MM.1S (cell line): Measurements from ENCODE around the gene LMCD1.

Source experiments
- CTCF ChIP-seq: fragments of 300-600 bp; sonication (generic); IDR thresholded peaks from 2 replicates; pipeline ENCODE4 v1.5.1; 2016; ENCODE audit warnings: antibody characterized with exemption, low read length, mixed read lengths
- EZH2 ChIP-seq: fragments of 300-600 bp; sonication (generic); optimal IDR thresholded peaks from 2 replicates; pipeline ENCODE3; 2017; ENCODE audit warnings: low read depth, mild to moderate bottlenecking, antibody characterized with exemption, low read length, mixed read lengths

GRCh38 chr3:8490079-8490552 is 11.5 kb upstream of the LMCD1 start:
- TF ChIP-seq CTCF (no peak), EZH2 (no peak)
